ENCODE results near the gene TPPP2. TPM values are rescaled to one million over a fixed set of nuclear protein-coding genes. Genes with fewer than 3 reads are reported as not detected.

The TPPP2 gene
- total and polyA plus RNA-seq, 10 of the 15 experiments (the other 5 are each of a cell fraction or from before 2014, with no cell fraction given), result not detected

GRCh38 chr14:20982646-20983369, 47.2 kb upstream of the TPPP2 start (continued):
- TF ChIP-seq CUX1 (IDR thresholded peaks at IDR 0.05; ENCODE audit: insufficient replicate concordance, low read depth, low read length), result no peak
- TF ChIP-seq ZNF207 (IDR thresholded peaks at IDR 0.05; ENCODE audit: borderline replicate concordance), result no peak
- no peak for TF ChIP-seq ZNF687 (IDR thresholded peaks at IDR 0.05)
- TF ChIP-seq SREBF1 (IDR thresholded peaks at IDR 0.05; ENCODE audit: low read length), result no peak
- TF ChIP-seq EED (IDR thresholded peaks at IDR 0.05; ENCODE audit: low read depth), result no peak
- TF ChIP-seq IRF5 (IDR thresholded peaks at IDR 0.05; ENCODE audit: borderline replicate concordance), result no peak
- TF ChIP-seq PAX8 (IDR thresholded peaks at IDR 0.05), result no peak
- no peak for TF ChIP-seq HDAC2 (IDR thresholded peaks at IDR 0.05)
- no peak for TF ChIP-seq E4F1 (IDR thresholded peaks at IDR 0.05; ENCODE audit: borderline replicate concordance, partially characterized antibody)
- no peak for TF ChIP-seq RFX5 (IDR thresholded peaks at IDR 0.05; ENCODE audit: low read depth, low read length)
- TF ChIP-seq ZNF217 (IDR thresholded peaks at IDR 0.05), result no peak
- no peak for TF ChIP-seq E2F8 (IDR thresholded peaks at IDR 0.05; ENCODE audit: low read depth, partially characterized antibody)

Measured in GM12878 (cell line).